HepG2 (cell line): ENCODE data around the gene SMIM38. TPM values are rescaled to one million over a fixed set of nuclear protein-coding genes. Genes with fewer than 3 reads are reported as not detected.

Source experiments
- ATF7-NPFF ChIP-seq: sonication (generic); formaldehyde crosslinking; IDR thresholded peaks from 2 replicates; pipeline ENCODE4 v1.8.1; 2023; ENCODE audit warnings: mild to moderate bottlenecking, low read depth, missing genetic modification reagents, moderate library complexity
- NFKBIZ ChIP-seq: IDR thresholded peaks from 2 replicates; pipeline ENCODE4 v1.6.1; 2018; ENCODE audit warnings: missing genetic modification reagents, missing compliant biosample characterization
- NR1H2 ChIP-seq: sonication (generic); formaldehyde crosslinking; IDR thresholded peaks from 2 replicates; pipeline ENCODE4 v1.8.1; 2022; ENCODE audit warnings: low read depth, missing genetic modification reagents, borderline replicate concordance
- SRSF4 ChIP-seq: fragments of 200-400 bp; formaldehyde crosslinking; IDR thresholded peaks from one replicate; pipeline ENCODE4 v1.6.1; 2018; ENCODE audit warnings: mild to moderate bottlenecking, low read depth, low read length, moderate library complexity; ENCODE audit not compliant: poor library complexity, severe bottlenecking
- ZNF138 ChIP-seq: sonication (generic); formaldehyde crosslinking; IDR thresholded peaks from 2 replicates; pipeline ENCODE4 v1.5.0; 2020; ENCODE audit warnings: mild to moderate bottlenecking, low read depth, missing genetic modification reagents
- ZNF207 ChIP-seq: fragments of 450-650 bp; IDR thresholded peaks from 2 replicates; pipeline ENCODE4 v1.6.1; 2016; ENCODE audit warnings: antibody characterized with exemption, borderline replicate concordance
- ZNF274 ChIP-seq: sonication (generic); formaldehyde crosslinking; IDR thresholded peaks from 2 replicates; pipeline ENCODE4 v1.5.1; 2020; ENCODE audit warnings: mild to moderate bottlenecking, missing genetic modification reagents
- ZNF570 ChIP-seq: sonication (generic); formaldehyde crosslinking; IDR thresholded peaks from 2 replicates; pipeline ENCODE4 v1.4.0; 2020; ENCODE audit warnings: mild to moderate bottlenecking, missing genetic modification reagents, borderline replicate concordance
- ZNF737 ChIP-seq: sonication (generic); formaldehyde crosslinking; IDR thresholded peaks from 2 replicates; pipeline ENCODE4 v1.5.0; 2020; ENCODE audit warnings: missing genetic modification reagents, mild to moderate bottlenecking, borderline replicate concordance
- ZSCAN29 ChIP-seq: sonication (generic); formaldehyde crosslinking; conservative IDR thresholded peaks from 2 replicates; pipeline ENCODE4 v1.4.0; 2020; ENCODE audit warnings: mild to moderate bottlenecking, missing genetic modification reagents
- polyA plus RNA-seq, 8 experiments: library from polyadenylated mRNA; depleted of rRNA in 3 of 8; stranded (reverse) in 7 of 8; unstranded in 1 of 8; fragments of >200 nt; fragmentation: Illumina TruSeq in 4 of 8; extraction: Trizol in 4 of 8; gene quantifications; 2 replicates each; pipeline versions ENCODE4 v1.2.1 to v1.2.3, GENCODE V29; 2011 to 2016; ENCODE audit warnings: low read depth in 4 of 8, missing spikeins in 1 of 8, mixed read lengths in 1 of 8; ENCODE audit not compliant: insufficient read depth in 1 of 8
- total RNA-seq, 5 experiments: library from RNA; depleted of rRNA; stranded (reverse); fragments of >200 nt; fragmentation: Illumina TruSeq; extraction: Trizol; gene quantifications; 2 replicates each; pipeline ENCODE4 v1.2.3, GENCODE V29; 2016; ENCODE audit warnings: low read depth in 1 of 5
- TF ChIP-seq, protein P1 (sequence below): sonication (generic); formaldehyde crosslinking; IDR thresholded peaks from 2 replicates; pipeline ENCODE4 v1.5.1; 2020; ENCODE audit warnings: missing genetic modification reagents, mild to moderate bottlenecking, borderline replicate concordance

SMIM38 gene
- total and polyA plus RNA-seq, 2 of the 13 experiments (the other 11 are each of a cell fraction or from before 2014, with no cell fraction given), result 0.30 to 0.40 TPM

DNA sequence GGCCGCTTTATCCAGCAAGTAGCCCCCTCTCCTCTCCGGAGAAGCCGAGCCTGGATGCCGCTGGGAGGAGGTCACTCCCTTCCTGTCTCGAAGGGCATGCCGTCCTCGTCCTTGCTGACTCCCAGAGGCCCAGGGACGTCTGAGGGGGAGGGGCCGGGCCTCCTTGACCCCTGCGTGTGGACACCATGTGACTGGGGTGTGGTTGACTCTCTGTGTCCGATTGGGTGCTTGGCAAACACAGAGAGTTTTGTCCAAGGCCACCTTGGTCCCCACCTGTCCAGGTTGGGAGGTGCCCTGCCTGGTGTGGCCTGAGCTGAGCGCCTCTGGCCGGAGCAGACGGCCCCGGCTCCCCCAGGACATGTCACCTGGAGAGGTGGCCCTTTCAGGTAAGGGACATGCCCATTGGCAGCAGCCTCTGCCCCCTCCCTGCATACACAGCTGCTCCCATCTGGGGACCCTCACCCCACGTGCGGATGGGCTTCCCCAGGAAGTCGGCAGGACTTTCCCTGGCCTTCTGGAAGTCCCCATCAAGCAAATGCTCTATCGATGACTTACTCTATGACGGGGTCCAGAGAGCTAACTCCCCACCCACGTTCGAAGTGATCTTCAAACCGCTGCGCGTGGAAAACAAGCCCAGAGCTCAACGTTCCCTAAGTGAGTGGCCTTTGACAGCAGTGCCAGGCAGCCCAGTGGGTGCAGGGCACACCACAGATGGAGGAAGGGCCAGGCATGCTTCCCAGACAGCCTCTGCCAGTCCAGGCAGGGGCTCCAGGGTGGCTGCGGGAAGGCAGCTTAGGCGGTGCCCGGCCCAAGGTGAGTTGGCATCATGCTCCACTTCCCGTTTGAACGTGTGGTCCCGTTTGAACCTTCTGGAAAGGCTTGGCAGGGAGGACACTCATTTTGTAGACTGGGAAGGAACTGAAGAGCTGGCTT, at the start of gene SMIM38 (continued):
- TF ChIP-seq, protein P1, sequence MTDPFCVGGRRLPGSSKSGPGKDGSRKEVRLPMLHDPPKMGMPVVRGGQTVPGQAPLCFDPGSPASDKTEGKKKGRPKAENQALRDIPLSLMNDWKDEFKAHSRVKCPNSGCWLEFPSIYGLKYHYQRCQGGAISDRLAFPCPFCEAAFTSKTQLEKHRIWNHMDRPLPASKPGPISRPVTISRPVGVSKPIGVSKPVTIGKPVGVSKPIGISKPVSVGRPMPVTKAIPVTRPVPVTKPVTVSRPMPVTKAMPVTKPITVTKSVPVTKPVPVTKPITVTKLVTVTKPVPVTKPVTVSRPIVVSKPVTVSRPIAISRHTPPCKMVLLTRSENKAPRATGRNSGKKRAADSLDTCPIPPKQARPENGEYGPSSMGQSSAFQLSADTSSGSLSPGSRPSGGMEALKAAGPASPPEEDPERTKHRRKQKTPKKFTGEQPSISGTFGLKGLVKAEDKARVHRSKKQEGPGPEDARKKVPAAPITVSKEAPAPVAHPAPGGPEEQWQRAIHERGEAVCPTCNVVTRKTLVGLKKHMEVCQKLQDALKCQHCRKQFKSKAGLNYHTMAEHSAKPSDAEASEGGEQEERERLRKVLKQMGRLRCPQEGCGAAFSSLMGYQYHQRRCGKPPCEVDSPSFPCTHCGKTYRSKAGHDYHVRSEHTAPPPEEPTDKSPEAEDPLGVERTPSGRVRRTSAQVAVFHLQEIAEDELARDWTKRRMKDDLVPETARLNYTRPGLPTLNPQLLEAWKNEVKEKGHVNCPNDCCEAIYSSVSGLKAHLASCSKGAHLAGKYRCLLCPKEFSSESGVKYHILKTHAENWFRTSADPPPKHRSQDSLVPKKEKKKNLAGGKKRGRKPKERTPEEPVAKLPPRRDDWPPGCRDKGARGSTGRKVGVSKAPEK, result no peak
- no peak for TF ChIP-seq NR1H2 (CRISPR knock-in tag)
- TF ChIP-seq ZNF570 (CRISPR knock-in tag), result no peak
- TF ChIP-seq ZNF207, result no peak
- TF ChIP-seq SRSF4, result no peak
- TF ChIP-seq ZNF274 (CRISPR knock-in tag), result no peak
- 0 out of 2 replicates have a peak, but pooled peaks have one; percentile 44 for TF ChIP-seq ATF7-NPFF
- TF ChIP-seq NFKBIZ (CRISPR knock-in tag), result no peak
- no peak for TF ChIP-seq ZNF737 (CRISPR knock-in tag)
- no peak for TF ChIP-seq ZNF138 (CRISPR knock-in tag)
- TF ChIP-seq ZSCAN29 (CRISPR knock-in tag), result no peak
